WTC11 (cell line): ENCODE measurements around the gene CT45A3. TPM values are rescaled to one million over a fixed set of nuclear protein-coding genes. Genes with fewer than 3 reads are reported as not detected.

Experiments
- ATAC-seq: fragments of 200-7000 bp; cut with Tn5 transposase; 2 replicates; pipeline ENCODE4 v1.10.0; 2021; ENCODE audit warnings: mild to moderate bottlenecking, moderate library complexity
- CTCF ChIA-PET: fragments of 300-600 bp; sonication (Branson Sonifier 250); formaldehyde crosslinking; loops from one replicate; lab custom pipeline; 2021; ENCODE audit warnings: antibody characterized with exemption; lab: Charles Lee
- POLR2A ChIA-PET: fragments of 350-600 bp; sonication (Branson Sonifier 250); formaldehyde crosslinking; loops from one replicate; lab custom pipeline; 2021; ENCODE audit warnings: antibody characterized with exemption; lab: Charles Lee
- DNase-seq: peaks from one replicate; pipeline ENCODE4 v3.0.0; 2021; ENCODE audit warnings: low spot score
- H3K27ac Mint-ChIP-seq: 2 replicates; pipeline ENCODE4 v1.8.0; 2021; ENCODE audit warnings: mixed read lengths
- H3K27me3 Mint-ChIP-seq: 2 replicates; pipeline ENCODE4 v1.8.0; 2021; ENCODE audit warnings: low read depth, mild to moderate bottlenecking, moderate library complexity, mixed read lengths
- H3K36me3 Mint-ChIP-seq: 2 replicates; pipeline ENCODE4 v1.8.0; 2021; ENCODE audit warnings: mixed read lengths
- H3K4me1 Mint-ChIP-seq: 2 replicates; pipeline ENCODE4 v1.8.0; 2022; ENCODE audit warnings: mixed read lengths
- H3K4me3 Mint-ChIP-seq: 2 replicates; pipeline ENCODE4 v1.8.0; 2021; ENCODE audit warnings: mild to moderate bottlenecking, moderate library complexity, mixed read lengths
- H3K9me3 Mint-ChIP-seq: 2 replicates; pipeline ENCODE4 v1.8.0; 2021; ENCODE audit warnings: mixed read lengths
- ARID4B ChIP-seq: sonication (generic); formaldehyde crosslinking; IDR thresholded peaks from 2 replicates; pipeline ENCODE4 v1.8.0; 2023; ENCODE audit warnings: missing genetic modification reagents, mild to moderate bottlenecking, borderline replicate concordance
- ATF2 ChIP-seq: sonication (generic); formaldehyde crosslinking; IDR thresholded peaks from 2 replicates; pipeline ENCODE4 v1.8.1; 2022; ENCODE audit warnings: low read depth, missing genetic modification reagents, borderline replicate concordance
- ATF6 ChIP-seq: sonication (generic); formaldehyde crosslinking; IDR thresholded peaks from 2 replicates; pipeline ENCODE4 v1.8.1; 2023; ENCODE audit warnings: mild to moderate bottlenecking, missing genetic modification reagents
- CREM ChIP-seq: sonication (generic); formaldehyde crosslinking; IDR thresholded peaks from 2 replicates; pipeline ENCODE4 v1.8.1; 2022; ENCODE audit warnings: mild to moderate bottlenecking, missing genetic modification reagents, moderate library complexity
- FOXJ3 ChIP-seq: sonication (generic); formaldehyde crosslinking; IDR thresholded peaks from 2 replicates; pipeline ENCODE4 v1.9.0; 2021; ENCODE audit warnings: missing genetic modification reagents, mild to moderate bottlenecking, borderline replicate concordance
- HMGA2 ChIP-seq: fragments of 250-450 bp; sonication (Bioruptor Pico); IDR thresholded peaks from 2 replicates; pipeline ENCODE4 v1.4.0; 2021; ENCODE audit warnings: mild to moderate bottlenecking, moderate library complexity
- HMGXB4 ChIP-seq: sonication (generic); formaldehyde crosslinking; IDR thresholded peaks from 2 replicates; pipeline ENCODE4 v1.8.1; 2023; ENCODE audit warnings: mild to moderate bottlenecking, moderate library complexity, missing genetic modification reagents
- NR2C2 ChIP-seq: sonication (generic); formaldehyde crosslinking; IDR thresholded peaks from 2 replicates; pipeline ENCODE4 v1.8.0; 2022; ENCODE audit warnings: mild to moderate bottlenecking, missing genetic modification reagents
- PRRX2 ChIP-seq: fragments of 250-450 bp; sonication (Bioruptor Pico); IDR thresholded peaks from 2 replicates; pipeline ENCODE4 v1.8.0; 2021; ENCODE audit warnings: mild to moderate bottlenecking
- TEAD1 ChIP-seq: sonication (generic); formaldehyde crosslinking; IDR thresholded peaks from 2 replicates; pipeline ENCODE4 v1.8.0; 2022; ENCODE audit warnings: mild to moderate bottlenecking, missing genetic modification reagents
- TP53 ChIP-seq: sonication (generic); formaldehyde crosslinking; IDR thresholded peaks from 2 replicates; pipeline ENCODE4 v1.8.1; 2023; ENCODE audit warnings: mild to moderate bottlenecking, missing genetic modification reagents
- ZNF317 ChIP-seq: sonication (generic); formaldehyde crosslinking; IDR thresholded peaks from 2 replicates; pipeline ENCODE4 v1.8.1; 2023; ENCODE audit warnings: low read depth, mild to moderate bottlenecking, moderate library complexity, missing genetic modification reagents, borderline replicate concordance
- ZNF423 ChIP-seq: fragments of 250-450 bp; sonication (Bioruptor Pico); IDR thresholded peaks from 2 replicates; pipeline ENCODE4 v2.1.2; 2022; ENCODE audit warnings: mild to moderate bottlenecking, moderate library complexity
- total RNA-seq: library from RNA; stranded (reverse); gene quantifications from 3 replicates; pipeline ENCODE4 v1.2.3, GENCODE V29; 2021
- TF ChIP-seq, protein P1 (sequence below): fragments of 200-600 bp; IDR thresholded peaks from 2 replicates; pipeline ENCODE4 v1.8.0; 2022; ENCODE audit warnings: antibody characterized with exemption
- TF ChIP-seq, protein P2 (sequence below): sonication (generic); formaldehyde crosslinking; conservative IDR thresholded peaks from 2 replicates; pipeline ENCODE4 v1.8.1; 2022; ENCODE audit warnings: mild to moderate bottlenecking, missing genetic modification reagents
- TF ChIP-seq, protein P3 (sequence below): fragments of 250-450 bp; sonication (Bioruptor Pico); IDR thresholded peaks from 2 replicates; pipeline ENCODE4 v2.1.2; 2022; ENCODE audit warnings: mild to moderate bottlenecking, moderate library complexity
- TF ChIP-seq, protein P4 (sequence below): sonication (generic); formaldehyde crosslinking; IDR thresholded peaks from 2 replicates; pipeline ENCODE4 v1.8.0; 2022; ENCODE audit warnings: mild to moderate bottlenecking, missing genetic modification reagents

CT45A3 gene
- total RNA-seq, 1 experiment from 2014 or later = not detected

GRCh38 chrX:135741192-135741715 lies 26.7 kb downstream of the CT45A3 start (continued):
- no peak for TF ChIP-seq ZNF423 (CRISPR knock-in tag)
- TF ChIP-seq ATF6 (CRISPR knock-in tag) = no peak
- no peak for TF ChIP-seq TP53
- TF ChIP-seq HMGXB4 (CRISPR knock-in tag) = no peak
- TF ChIP-seq PRRX2 (CRISPR knock-in tag) = no peak
- TF ChIP-seq, all 79 proteins: peak for 0

DNA sequence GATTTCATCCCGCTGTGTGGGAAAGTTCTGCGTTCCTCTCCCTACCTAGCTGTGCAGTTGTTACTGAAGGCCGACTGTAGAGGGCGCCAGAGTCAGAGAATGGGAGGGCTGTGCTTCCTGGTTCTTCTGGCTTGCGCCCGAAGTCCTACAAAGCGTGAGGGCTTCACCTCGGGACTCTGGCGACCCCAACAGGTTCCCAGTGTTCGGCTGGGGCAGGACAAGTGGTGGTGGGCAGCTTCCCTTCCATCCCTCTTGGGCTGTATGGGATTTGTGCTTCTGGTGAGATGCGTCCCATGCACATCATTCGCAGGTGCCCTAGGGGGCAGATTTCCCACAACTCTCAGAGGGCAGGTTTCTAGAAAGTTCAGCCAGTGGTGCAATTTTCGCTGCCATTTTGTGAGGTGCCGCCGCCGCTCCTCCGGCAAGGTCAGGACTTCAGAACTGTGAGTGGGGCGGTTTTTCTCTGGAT lies 27.3 kb downstream of the CT45A3 start:
- Mint-ChIP-seq H3K4me3 (no peak overlapping the region), H3K27ac (no peak overlapping the region), H3K9me3 (peaks cover 9% of the 10 kb centered on the region), H3K4me1 (no peaks in the 10 kb centered on the region), H3K36me3 (no peaks in the 10 kb centered on the region), H3K27me3 (no peaks in the 10 kb centered on the region)
- ChIA-PET POLR2A (no interaction called here), CTCF (interaction anchor here (0.6 to 2.1 kb wide), 4 partner anchors 33 to 287 kb away, joined by 3 to 10 read pairs (median 4); no protein-coding TSS in a partner anchor)
- peak; percentile 73 for DNase-seq
- TF ChIP-seq, protein P1, sequence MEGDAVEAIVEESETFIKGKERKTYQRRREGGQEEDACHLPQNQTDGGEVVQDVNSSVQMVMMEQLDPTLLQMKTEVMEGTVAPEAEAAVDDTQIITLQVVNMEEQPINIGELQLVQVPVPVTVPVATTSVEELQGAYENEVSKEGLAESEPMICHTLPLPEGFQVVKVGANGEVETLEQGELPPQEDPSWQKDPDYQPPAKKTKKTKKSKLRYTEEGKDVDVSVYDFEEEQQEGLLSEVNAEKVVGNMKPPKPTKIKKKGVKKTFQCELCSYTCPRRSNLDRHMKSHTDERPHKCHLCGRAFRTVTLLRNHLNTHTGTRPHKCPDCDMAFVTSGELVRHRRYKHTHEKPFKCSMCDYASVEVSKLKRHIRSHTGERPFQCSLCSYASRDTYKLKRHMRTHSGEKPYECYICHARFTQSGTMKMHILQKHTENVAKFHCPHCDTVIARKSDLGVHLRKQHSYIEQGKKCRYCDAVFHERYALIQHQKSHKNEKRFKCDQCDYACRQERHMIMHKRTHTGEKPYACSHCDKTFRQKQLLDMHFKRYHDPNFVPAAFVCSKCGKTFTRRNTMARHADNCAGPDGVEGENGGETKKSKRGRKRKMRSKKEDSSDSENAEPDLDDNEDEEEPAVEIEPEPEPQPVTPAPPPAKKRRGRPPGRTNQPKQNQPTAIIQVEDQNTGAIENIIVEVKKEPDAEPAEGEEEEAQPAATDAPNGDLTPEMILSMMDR = peak; percentile 39; the same call in 1 of the 2 replicates
- TF ChIP-seq ARID4B (CRISPR knock-in tag) = no peak
- peak; percentile 97 for ATAC-seq

DNA sequence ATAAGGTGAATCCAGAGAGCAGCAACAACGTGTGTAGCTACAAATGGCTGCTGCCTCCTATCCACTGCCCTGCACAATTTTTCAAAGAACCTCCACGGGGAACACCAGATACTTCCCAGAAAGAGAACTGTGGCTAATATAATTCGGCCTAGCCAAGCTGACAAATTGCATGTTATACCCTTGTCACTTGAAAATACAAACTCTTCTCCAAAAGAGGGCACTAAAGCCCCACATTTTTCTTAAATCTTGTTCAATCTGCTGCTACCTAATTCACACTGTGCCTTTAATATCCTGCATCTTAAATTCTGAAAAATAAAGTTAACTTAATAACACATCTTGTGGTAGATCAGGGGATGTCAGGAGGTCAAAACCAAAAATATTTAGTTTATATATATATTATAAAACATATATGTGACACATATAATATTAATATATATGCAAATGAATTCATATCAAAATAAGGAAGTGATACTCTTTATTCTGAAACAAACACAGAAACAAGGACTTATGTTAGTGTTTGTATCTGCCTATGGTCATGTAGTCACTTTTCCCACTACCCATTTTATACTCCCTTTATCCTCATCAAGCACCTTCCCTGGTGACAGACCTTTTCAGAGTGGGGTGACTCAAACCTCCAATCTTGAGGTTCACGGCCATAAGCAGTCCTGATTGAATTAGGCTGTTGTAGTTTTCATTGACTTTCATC lies 30.5 kb downstream of the CT45A3 start:
- H3K27ac Mint-ChIP-seq = no peak overlapping the region
- peaks cover 9% of the 10 kb centered on the region for H3K9me3 Mint-ChIP-seq
- POLR2A ChIA-PET = no interaction called here
- TF ChIP-seq, protein P2, sequence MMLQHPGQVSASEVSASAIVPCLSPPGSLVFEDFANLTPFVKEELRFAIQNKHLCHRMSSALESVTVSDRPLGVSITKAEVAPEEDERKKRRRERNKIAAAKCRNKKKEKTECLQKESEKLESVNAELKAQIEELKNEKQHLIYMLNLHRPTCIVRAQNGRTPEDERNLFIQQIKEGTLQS (CRISPR knock-in tag) = no peak
- TF ChIP-seq, protein P3, sequence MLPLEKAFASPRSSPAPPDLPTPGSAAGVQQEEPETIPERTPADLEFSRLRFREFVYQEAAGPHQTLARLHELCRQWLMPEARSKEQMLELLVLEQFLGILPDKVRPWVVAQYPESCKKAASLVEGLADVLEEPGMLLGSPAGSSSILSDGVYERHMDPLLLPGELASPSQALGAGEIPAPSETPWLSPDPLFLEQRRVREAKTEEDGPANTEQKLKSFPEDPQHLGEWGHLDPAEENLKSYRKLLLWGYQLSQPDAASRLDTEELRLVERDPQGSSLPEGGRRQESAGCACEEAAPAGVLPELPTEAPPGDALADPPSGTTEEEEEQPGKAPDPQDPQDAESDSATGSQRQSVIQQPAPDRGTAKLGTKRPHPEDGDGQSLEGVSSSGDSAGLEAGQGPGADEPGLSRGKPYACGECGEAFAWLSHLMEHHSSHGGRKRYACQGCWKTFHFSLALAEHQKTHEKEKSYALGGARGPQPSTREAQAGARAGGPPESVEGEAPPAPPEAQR (CRISPR knock-in tag) = no peak
- TF ChIP-seq, protein P4, sequence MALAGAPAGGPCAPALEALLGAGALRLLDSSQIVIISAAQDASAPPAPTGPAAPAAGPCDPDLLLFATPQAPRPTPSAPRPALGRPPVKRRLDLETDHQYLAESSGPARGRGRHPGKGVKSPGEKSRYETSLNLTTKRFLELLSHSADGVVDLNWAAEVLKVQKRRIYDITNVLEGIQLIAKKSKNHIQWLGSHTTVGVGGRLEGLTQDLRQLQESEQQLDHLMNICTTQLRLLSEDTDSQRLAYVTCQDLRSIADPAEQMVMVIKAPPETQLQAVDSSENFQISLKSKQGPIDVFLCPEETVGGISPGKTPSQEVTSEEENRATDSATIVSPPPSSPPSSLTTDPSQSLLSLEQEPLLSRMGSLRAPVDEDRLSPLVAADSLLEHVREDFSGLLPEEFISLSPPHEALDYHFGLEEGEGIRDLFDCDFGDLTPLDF (CRISPR knock-in tag) = no peak
- no peak for TF ChIP-seq CREM
- TF ChIP-seq ATF2 = no peak
- TF ChIP-seq ZNF317 (CRISPR knock-in tag) = no peak
- no peak for TF ChIP-seq FOXJ3 (CRISPR knock-in tag)
- TF ChIP-seq NR2C2 = no peak
- no peak for TF ChIP-seq HMGA2
- TF ChIP-seq TEAD1 = no peak

More for the DNA sequence above, 30.5 kb downstream of the CT45A3 start:
- H3K36me3 Mint-ChIP-seq = no peaks in the 10 kb centered on the region
- DNase-seq (no peak), ATAC-seq (no peak)
- no peak overlapping the region for H3K4me3 Mint-ChIP-seq
- H3K27me3 Mint-ChIP-seq = no peaks in the 10 kb centered on the region
- H3K4me1 Mint-ChIP-seq = no peaks in the 10 kb centered on the region
- CTCF ChIA-PET = no interaction called here
